B cell (primary cell): ENCODE measurements around the gene CD81. TPM values are rescaled to one million over a fixed set of nuclear protein-coding genes. Genes with fewer than 3 reads are reported as not detected.

Source experiments
- ATAC-seq: fragments of 200-7000 bp; cut with Tn5 transposase; one replicate; pipeline ENCODE4 v1.10.0; 2021; ENCODE audit warnings: low read depth, mild to moderate bottlenecking, moderate number of reproducible peaks, moderate library complexity
- CTCF ChIA-PET: fragments of 350-600 bp; sonication (Branson Sonifier 250); formaldehyde crosslinking; loops from one replicate; lab custom pipeline; 2021; ENCODE audit warnings: antibody characterized with exemption, inconsistent platforms; lab: Charles Lee
- POLR2A ChIA-PET: fragments of 350-600 bp; sonication (Branson Sonifier 250); formaldehyde crosslinking; loops from one replicate; lab custom pipeline; 2021; ENCODE audit warnings: antibody characterized with exemption; lab: Charles Lee
- DNase-seq: peaks from one replicate; pipeline ENCODE4 v3.0.0; 2013
- H2AFZ ChIP-seq: 2 replicates; pipeline ENCODE4 v1.6.1; 2012; ENCODE audit warnings: mild to moderate bottlenecking, low read depth, low read length; ENCODE audit not compliant: insufficient read depth, poor library complexity, severe bottlenecking
- H3K27ac ChIP-seq, 2 donors: 1 replicate in 1 of 2; 2 replicates in 1 of 2; pipeline ENCODE4 v1.5.1; 2012 to 2013; ENCODE audit warnings: low read length in 2 of 2, mild to moderate bottlenecking in 2 of 2, moderate library complexity in 1 of 2
- H3K27me3 ChIP-seq, 4 experiments: fragments of 200-600 bp in 1 of 4; sonication (generic) in 1 of 4; replicated peaks in 1 of 4; 1 replicate in 2 of 4; 2 replicates in 2 of 4; pipeline versions ENCODE4 v1.6.1 to v1.7.0; 2013 to 2016; ENCODE audit warnings: low read length in 3 of 4, mild to moderate bottlenecking in 2 of 4, mixed read lengths in 1 of 4, moderate library complexity in 1 of 4; ENCODE audit not compliant: insufficient read depth in 4 of 4, control insufficient read depth in 3 of 4; ENCODE audit errors: control extremely low read depth in 1 of 4
- H3K36me3 ChIP-seq, 2 experiments: replicated peaks in 1 of 2; 1 replicate in 1 of 2; 2 replicates in 1 of 2; pipeline versions ENCODE4 v1.6.1 to v1.7.1; 2013; ENCODE audit warnings: low read length in 1 of 2; ENCODE audit not compliant: insufficient read depth in 2 of 2, control insufficient read depth in 1 of 2; ENCODE audit errors: control extremely low read depth in 1 of 2, extremely low read depth in 1 of 2
- H3K4me1 ChIP-seq, 2 donors: fragments of 200-600 bp in 1 of 2; sonication (generic) in 1 of 2; 1 replicate in 1 of 2; 2 replicates in 1 of 2; pipeline versions ENCODE4 v1.5.1 to v1.6.1; 2013 to 2017; ENCODE audit warnings: low read length in 2 of 2; ENCODE audit not compliant: control insufficient read depth in 2 of 2, insufficient read depth in 2 of 2
- H3K4me2 ChIP-seq: replicated peaks from 2 replicates; pipeline ENCODE3; 2012; ENCODE audit warnings: mild to moderate bottlenecking, low read depth, low read length; ENCODE audit not compliant: poor library complexity, severe bottlenecking
- H3K4me3 ChIP-seq, 5 experiments: fragments of 200-600 bp in 1 of 5; sonication (generic) in 1 of 5; 1 replicate in 3 of 5; 2 replicates in 2 of 5; pipeline versions ENCODE4 v1.5.1 to v1.7.0; 2011 to 2016; ENCODE audit warnings: low read length in 4 of 5, mild to moderate bottlenecking in 4 of 5, low read depth in 2 of 5, control low read depth in 1 of 5, moderate library complexity in 1 of 5; ENCODE audit not compliant: insufficient read depth in 1 of 5; ENCODE audit errors: control extremely low read depth in 1 of 5, extremely low read depth in 1 of 5
- H3K79me2 ChIP-seq: fragments of 200-600 bp; sonication (generic); one replicate; pipeline ENCODE4 v1.6.0; 2016; ENCODE audit warnings: low read length; ENCODE audit not compliant: control insufficient read depth, insufficient read depth
- H3K9ac ChIP-seq: fragments of 200-600 bp; sonication (generic); 2 replicates; pipeline ENCODE4 v1.6.1; 2017; ENCODE audit warnings: mild to moderate bottlenecking, low read length, moderate library complexity
- H3K9me3 ChIP-seq, 3 donors: one replicate each; pipeline versions ENCODE4 v1.6.1 to v1.7.1; 2013; ENCODE audit warnings: low read length in 2 of 3; ENCODE audit not compliant: control insufficient read depth in 2 of 3, insufficient read depth in 1 of 3; ENCODE audit errors: control extremely low read depth in 1 of 3
- H4K20me1 ChIP-seq: 2 replicates; pipeline ENCODE4 v1.6.0; 2012; ENCODE audit warnings: mild to moderate bottlenecking, low read length; ENCODE audit not compliant: insufficient read depth, control insufficient read depth, poor library complexity, severe bottlenecking
- H3K27ac Mint-ChIP-seq: one replicate; pipeline ENCODE4 v1.8.0; 2021; ENCODE audit warnings: mixed read lengths
- H3K27me3 Mint-ChIP-seq: one replicate; pipeline ENCODE4 v1.8.0; 2021; ENCODE audit warnings: mixed read lengths
- H3K4me1 Mint-ChIP-seq: one replicate; pipeline ENCODE4 v1.8.0; 2021; ENCODE audit warnings: mixed read lengths
- H3K4me3 Mint-ChIP-seq: one replicate; pipeline ENCODE4 v1.8.0; 2021; ENCODE audit warnings: mixed read lengths
- H3K9me3 Mint-ChIP-seq: one replicate; pipeline ENCODE4 v1.8.0; 2022; ENCODE audit warnings: mixed read lengths; ENCODE audit not compliant: insufficient read depth
- CTCF ChIP-seq: fragments of 200-600 bp; IDR thresholded peaks from one replicate; pipeline ENCODE4 v1.8.0; 2022; ENCODE audit warnings: antibody characterized with exemption, mild to moderate bottlenecking
- EZH2 ChIP-seq: IDR thresholded peaks from 2 replicates; pipeline ENCODE4 v1.6.1; 2012; ENCODE audit warnings: borderline replicate concordance, low read depth, mild to moderate bottlenecking, moderate library complexity, low read length; ENCODE audit not compliant: insufficient read depth, poor library complexity, severe bottlenecking
- WGBS: methylation state at CpG from one replicate; pipeline ENCODE4 v1.1.5; 2013; ENCODE audit warnings: missing lambda C conversion rate; ENCODE audit not compliant: insufficient coverage; 5-methylcytosine and 5-hydroxymethylcytosine counted together
- intact Hi-C: fragments of 100-400 bp; cut with micrococcal nuclease; formaldehyde crosslinking; loops from one replicate; pipeline ENCODE4 v1.10.0; 2022
- polyA plus RNA-seq: library from polyadenylated mRNA; depleted of rRNA; stranded (reverse); fragments of >200 nt; gene quantifications from 2 replicates; pipeline ENCODE4 v1.2.3, GENCODE V29; 2012
- total RNA-seq, 2 donors: library from RNA; stranded (reverse); fragments of 120-200 nt in 1 of 2; gene quantifications; 1 replicate in 1 of 2; 2 replicates in 1 of 2; pipeline versions ENCODE4 v1.2.3 to v1.2.4, GENCODE V29; 2013 to 2022

The CD81 gene
- total and polyA plus RNA-seq, 2 donors (not counting 1 experiment from before 2014, with no cell fraction given): 253 to 361 TPM

- Histone ChIP-seq H3K4me2 (peak within 1 kb of the TSS; percentile 93), H3K4me3 (peak within 1 kb of the TSS; percentile 32 to 76 (median 64)), H3K36me3 (no peaks in the 10 kb centered on the region), H2AFZ (peak within 1 kb of the TSS; percentile 72), H3K4me1 (peaks cover 33 to 41% of the 10 kb centered on the region in 2 donors), H4K20me1 (peaks cover 25% of the 10 kb centered on the region), H3K9ac (peak within 1 kb of the TSS; percentile 69), H3K79me2 (peaks cover 40% of the 10 kb centered on the region), H3K27me3 (peaks cover 0 to 10% (median 0%) of the 10 kb centered on the region in 4 experiments), H3K27ac (no peak within 1 kb of the TSS), H3K9me3 (peaks cover 0 to 8% (median 0%) of the 10 kb centered on the region in 3 donors)
- WGBS: 1% methylated on average over 116 of the region's 116 CpGs
- TF ChIP-seq EZH2 (no peak), CTCF (no peak)
- POLR2A ChIA-PET: interaction anchor here (0.7 to 1.5 kb wide), 3 partner anchors 17 to 81 kb away, joined by 3 to 8 read pairs (median 7); partner anchors contain the start of gene TSSC4
- intact Hi-C loops: loop anchor here (1.0 to 2.0 kb wide), 3 partner anchors 18 to 448 kb away; no protein-coding TSS in a partner anchor
- ATAC-seq: peak; percentile 82
- peak; percentile 76 for DNase-seq
- peak within 1 kb of the TSS; percentile 93 for H3K4me3 Mint-ChIP-seq
- H3K27ac Mint-ChIP-seq: peak within 1 kb of the TSS; percentile 87
- H3K4me1 Mint-ChIP-seq: peaks cover 31% of the 10 kb centered on the region
- H3K27me3 Mint-ChIP-seq: no peaks in the 10 kb centered on the region
- CTCF ChIA-PET: interaction anchor here (0.6 to 4.1 kb wide), 8 partner anchors 14 to 443 kb away, joined by 3 to 25 read pairs (median 4); no protein-coding TSS in a partner anchor
- peaks cover under 1% of the 10 kb centered on the region for H3K9me3 Mint-ChIP-seq
Observed at GRCh38 chr11:2444821-2445745, 68.0 kb downstream of the CD81 start, which contains the start of gene KCNQ1. Gene KCNQ1 (plus strand): TSS chr11:2445008. CDS start chr11:2445099, 91 bp downstream.
